ENCODE measurements around the gene EPHB1.

Gene EPHB1

GRCh38 chr3:134794950-134795745, at the start of gene EPHB1:
Gene EPHB1, plus strand, starts transcription at chr3:134795260.
- peak; percentile 98 for DNase-seq (ENCODE audit: low read depth in 1 of 2, low spot score in 1 of 2)
- in situ Hi-C loops (cut with HindIII; ENCODE audit: low pct_unique_long_range_greater_than_20kb, low sequenced_read_pairs) = no loop called here
- TF ChIP-seq JUND (IDR thresholded peaks at IDR 0.05; ENCODE audit: low read depth) = no peak

GRCh38 chr3:134748698-134749097, 46.4 kb upstream of the EPHB1 start:
- no peak for DNase-seq (ENCODE audit: low read depth in 1 of 2, low spot score in 1 of 2)
- no peak for TF ChIP-seq JUND (IDR thresholded peaks at IDR 0.05; ENCODE audit: low read depth)
- in situ Hi-C loops (cut with HindIII; ENCODE audit: low pct_unique_long_range_greater_than_20kb, low sequenced_read_pairs) = no loop called here

GRCh38 chr3:134749174-134749573, 45.9 kb upstream of the EPHB1 start:
- TF ChIP-seq JUND (IDR thresholded peaks at IDR 0.05; ENCODE audit: low read depth) = no peak
- DNase-seq (ENCODE audit: low read depth in 1 of 2, low spot score in 1 of 2) = no peak

GRCh38 chr3:134749802-134750553, 45.1 kb upstream of the EPHB1 start:
- no peak for DNase-seq (ENCODE audit: low read depth in 1 of 2, low spot score in 1 of 2)
- no peak for TF ChIP-seq JUND (IDR thresholded peaks at IDR 0.05; ENCODE audit: low read depth)
- in situ Hi-C loops (cut with HindIII; ENCODE audit: low pct_unique_long_range_greater_than_20kb, low sequenced_read_pairs) = no loop called here

More at GRCh38 chr3:134749174-134749573, 45.9 kb upstream of the EPHB1 start:
- in situ Hi-C loops (cut with HindIII; ENCODE audit: low pct_unique_long_range_greater_than_20kb, low sequenced_read_pairs) = no loop called here

- no peak for DNase-seq (ENCODE audit: low read depth in 1 of 2, low spot score in 1 of 2)
- in situ Hi-C loops (cut with HindIII; ENCODE audit: low pct_unique_long_range_greater_than_20kb, low sequenced_read_pairs) = no loop called here
- TF ChIP-seq JUND (IDR thresholded peaks at IDR 0.05; ENCODE audit: low read depth) = no peak
Observed at GRCh38 chr3:134751831-134752230, 43.2 kb upstream of the EPHB1 start.

- no peak for DNase-seq (ENCODE audit: low read depth in 1 of 2, low spot score in 1 of 2)
- no peak for TF ChIP-seq JUND (IDR thresholded peaks at IDR 0.05; ENCODE audit: low read depth)
- in situ Hi-C loops (cut with HindIII; ENCODE audit: low pct_unique_long_range_greater_than_20kb, low sequenced_read_pairs) = no loop called here
Observed at GRCh38 chr3:134752761-134753461, 42.1 kb upstream of the EPHB1 start.

- no peak for DNase-seq (ENCODE audit: low read depth in 1 of 2, low spot score in 1 of 2)
- no peak for TF ChIP-seq JUND (IDR thresholded peaks at IDR 0.05; ENCODE audit: low read depth)
- in situ Hi-C loops (cut with HindIII; ENCODE audit: low pct_unique_long_range_greater_than_20kb, low sequenced_read_pairs) = no loop called here
Observed at GRCh38 chr3:134753999-134754742, 40.9 kb upstream of the EPHB1 start.

GRCh38 chr3:134754768-134755559, 40.1 kb upstream of the EPHB1 start:
- TF ChIP-seq JUND (IDR thresholded peaks at IDR 0.05; ENCODE audit: low read depth) = no peak
- in situ Hi-C loops (cut with HindIII; ENCODE audit: low pct_unique_long_range_greater_than_20kb, low sequenced_read_pairs) = no loop called here
- DNase-seq (ENCODE audit: low read depth in 1 of 2, low spot score in 1 of 2) = peak in 1 of 2 experiments; percentile 25

GRCh38 chr3:134755821-134756220, 39.2 kb upstream of the EPHB1 start:
- no peak for DNase-seq (ENCODE audit: low read depth in 1 of 2, low spot score in 1 of 2)
- in situ Hi-C loops (cut with HindIII; ENCODE audit: low pct_unique_long_range_greater_than_20kb, low sequenced_read_pairs) = no loop called here
- no peak for TF ChIP-seq JUND (IDR thresholded peaks at IDR 0.05; ENCODE audit: low read depth)

GRCh38 chr3:134757549-134758069, 37.5 kb upstream of the EPHB1 start:
- in situ Hi-C loops (cut with HindIII; ENCODE audit: low pct_unique_long_range_greater_than_20kb, low sequenced_read_pairs) = no loop called here
- no peak for DNase-seq (ENCODE audit: low read depth in 1 of 2, low spot score in 1 of 2)
- no peak for TF ChIP-seq JUND (IDR thresholded peaks at IDR 0.05; ENCODE audit: low read depth)

- TF ChIP-seq JUND (IDR thresholded peaks at IDR 0.05; ENCODE audit: low read depth) = no peak
- no peak for DNase-seq (ENCODE audit: low read depth in 1 of 2, low spot score in 1 of 2)
- in situ Hi-C loops (cut with HindIII; ENCODE audit: low pct_unique_long_range_greater_than_20kb, low sequenced_read_pairs) = no loop called here
Observed at GRCh38 chr3:134761213-134761612, 33.8 kb upstream of the EPHB1 start.
